Ascending aorta (tissue), 2 donors: ENCODE data around the gene ABL1. TPM values are rescaled to one million over a fixed set of nuclear protein-coding genes. Genes with fewer than 3 reads are reported as not detected.

Experiments
- DNase-seq, 2 donors: peaks; one replicate each; pipeline ENCODE4 v3.0.0-alpha.2; 2019; ENCODE audit warnings: low spot score in 2 of 2
- H3K27ac ChIP-seq, 2 donors: fragments of 200-600 bp; sonication (generic); one replicate each; pipeline ENCODE4 v1.5.1; 2016 to 2017; ENCODE audit warnings: mild to moderate bottlenecking in 1 of 2
- H3K27me3 ChIP-seq: fragments of 200-600 bp; sonication (generic); one replicate; pipeline ENCODE4 v1.5.1; 2017
- H3K36me3 ChIP-seq, 2 donors: fragments of 200-600 bp; sonication (generic); one replicate each; pipeline ENCODE4 v1.5.1; 2016
- H3K4me1 ChIP-seq, 2 donors: fragments of 200-600 bp; sonication (generic); one replicate each; pipeline ENCODE4 v1.5.1; 2016 to 2017; ENCODE audit warnings: mild to moderate bottlenecking in 1 of 2
- H3K4me3 ChIP-seq, 2 donors: fragments of 200-600 bp; sonication (generic); one replicate each; pipeline ENCODE4 v1.5.1; 2016 to 2017; ENCODE audit warnings: mild to moderate bottlenecking in 1 of 2
- H3K9me3 ChIP-seq, 2 donors: fragments of 200-600 bp; sonication (generic); one replicate each; pipeline ENCODE4 v1.5.1; 2016
- intact Hi-C: fragments of 100-400 bp; cut with DNase I; formaldehyde crosslinking; loops from one replicate; pipeline ENCODE4 v1.15.1; 2023
- total RNA-seq: library from RNA; depleted of rRNA; stranded (reverse); fragments of >200 nt; gene quantifications from one replicate; pipeline ENCODE4 v1.1.0, GENCODE V29; 2016
- TF ChIP-seq, protein P1 (sequence below), 3 experiments: fragments of 200-600 bp in 2 of 3; fragments of 450-650 bp in 1 of 3; sonication (generic) in 2 of 3; IDR thresholded peaks; one replicate each; pipeline ENCODE4 v1.5.1; 2016 to 2019; ENCODE audit warnings: antibody characterized with exemption in 3 of 3, mild to moderate bottlenecking in 1 of 3, moderate library complexity in 1 of 3

The ABL1 gene
- total RNA-seq, 1 donor from 2014 or later, result 99.1 TPM

DNA sequence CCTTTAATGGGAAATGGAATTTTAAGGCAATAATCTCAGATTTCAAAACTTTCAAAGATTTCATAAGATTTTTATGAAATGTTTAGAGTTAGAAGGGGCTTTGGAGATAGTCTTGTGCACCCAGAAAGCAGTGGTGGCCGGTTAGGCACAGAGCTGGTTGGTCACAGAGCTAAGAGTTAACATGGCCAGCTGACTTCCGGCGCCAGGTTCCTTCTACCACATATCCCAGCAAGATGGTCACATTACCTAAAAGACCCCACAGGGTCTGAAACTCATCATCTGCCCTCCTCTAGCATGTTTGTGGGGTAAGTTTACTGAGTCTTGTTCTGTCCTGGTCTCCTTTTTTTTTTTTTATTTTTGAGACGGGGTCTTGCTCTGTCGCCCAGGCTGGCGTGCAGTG lies 42.2 kb downstream of the ABL1 start:
- intact Hi-C loops, result no loop called here
- H3K4me3 ChIP-seq, result no peak overlapping the region
- H3K36me3 ChIP-seq, result peaks cover 83 to 85% of the 10 kb centered on the region in 2 donors
- H3K4me1 ChIP-seq, result peaks cover 0 to 19% of the 10 kb centered on the region in 2 donors
- no peaks in the 10 kb centered on the region for H3K27me3 ChIP-seq
- DNase-seq, result no peak
- TF ChIP-seq, protein P1, sequence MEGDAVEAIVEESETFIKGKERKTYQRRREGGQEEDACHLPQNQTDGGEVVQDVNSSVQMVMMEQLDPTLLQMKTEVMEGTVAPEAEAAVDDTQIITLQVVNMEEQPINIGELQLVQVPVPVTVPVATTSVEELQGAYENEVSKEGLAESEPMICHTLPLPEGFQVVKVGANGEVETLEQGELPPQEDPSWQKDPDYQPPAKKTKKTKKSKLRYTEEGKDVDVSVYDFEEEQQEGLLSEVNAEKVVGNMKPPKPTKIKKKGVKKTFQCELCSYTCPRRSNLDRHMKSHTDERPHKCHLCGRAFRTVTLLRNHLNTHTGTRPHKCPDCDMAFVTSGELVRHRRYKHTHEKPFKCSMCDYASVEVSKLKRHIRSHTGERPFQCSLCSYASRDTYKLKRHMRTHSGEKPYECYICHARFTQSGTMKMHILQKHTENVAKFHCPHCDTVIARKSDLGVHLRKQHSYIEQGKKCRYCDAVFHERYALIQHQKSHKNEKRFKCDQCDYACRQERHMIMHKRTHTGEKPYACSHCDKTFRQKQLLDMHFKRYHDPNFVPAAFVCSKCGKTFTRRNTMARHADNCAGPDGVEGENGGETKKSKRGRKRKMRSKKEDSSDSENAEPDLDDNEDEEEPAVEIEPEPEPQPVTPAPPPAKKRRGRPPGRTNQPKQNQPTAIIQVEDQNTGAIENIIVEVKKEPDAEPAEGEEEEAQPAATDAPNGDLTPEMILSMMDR (IDR thresholded peaks at IDR 0.05), result no peak
- no peaks in the 10 kb centered on the region for H3K9me3 ChIP-seq
- no peak overlapping the region for H3K27ac ChIP-seq

DNA sequence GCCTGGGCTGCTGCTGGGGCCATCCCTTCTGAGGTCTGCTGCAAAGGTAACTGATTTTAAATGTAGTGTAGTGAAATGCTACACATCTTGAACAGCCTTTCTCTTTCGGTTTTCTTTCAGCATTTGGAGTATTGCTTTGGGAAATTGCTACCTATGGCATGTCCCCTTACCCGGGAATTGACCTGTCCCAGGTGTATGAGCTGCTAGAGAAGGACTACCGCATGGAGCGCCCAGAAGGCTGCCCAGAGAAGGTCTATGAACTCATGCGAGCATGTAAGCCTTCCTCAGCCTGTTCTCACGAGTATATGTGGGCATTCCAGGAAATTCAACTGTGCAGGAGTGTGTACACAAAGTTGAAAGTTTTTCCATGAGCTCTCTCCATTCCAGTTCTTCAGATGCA lies 43.2 kb downstream of the ABL1 start:
- Histone ChIP-seq H3K4me3 (no peak overlapping the region), H3K9me3 (no peaks in the 10 kb centered on the region), H3K4me1 (peaks cover 0 to 11% of the 10 kb centered on the region in 2 donors), H3K27ac (no peak overlapping the region), H3K27me3 (no peaks in the 10 kb centered on the region), H3K36me3 (peaks cover 86% of the 10 kb centered on the region in 2 donors)
- no peak for DNase-seq
- intact Hi-C loops, result no loop called here
- TF ChIP-seq, protein P1 (IDR thresholded peaks at IDR 0.05), result no peak

DNA sequence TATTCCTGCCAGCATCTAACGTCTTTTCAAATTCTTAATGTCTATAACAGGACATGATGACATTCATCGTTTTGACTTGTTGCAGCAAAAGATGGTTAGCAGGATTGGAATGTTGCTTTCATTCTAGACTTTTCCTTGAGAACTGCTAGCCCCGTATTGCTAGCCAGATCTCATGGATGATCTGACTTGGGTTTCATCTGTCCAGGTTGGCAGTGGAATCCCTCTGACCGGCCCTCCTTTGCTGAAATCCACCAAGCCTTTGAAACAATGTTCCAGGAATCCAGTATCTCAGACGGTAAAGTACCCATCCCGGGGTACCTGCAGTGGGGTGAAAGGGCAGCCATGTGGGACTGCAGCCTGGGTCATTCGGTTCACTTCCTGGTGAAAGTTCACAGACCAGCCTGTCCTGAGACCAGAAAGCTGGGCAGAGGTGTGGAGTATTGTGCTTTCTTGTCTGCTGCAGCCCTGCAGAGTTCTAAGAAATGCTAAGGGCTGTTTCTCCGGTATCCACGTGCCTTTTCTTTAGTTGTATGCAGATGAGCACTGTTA lies 44.9 kb downstream of the ABL1 start:
- H3K36me3 ChIP-seq, result peaks cover 84 to 86% of the 10 kb centered on the region in 2 donors
- H3K9me3 ChIP-seq, result no peaks in the 10 kb centered on the region
- intact Hi-C loops, result no loop called here
- TF ChIP-seq, protein P1 (IDR thresholded peaks at IDR 0.05), result no peak
- H3K4me3 ChIP-seq, result no peak overlapping the region
- no peaks in the 10 kb centered on the region for H3K4me1 ChIP-seq
- no peak overlapping the region for H3K27ac ChIP-seq
- DNase-seq, result no peak
- H3K27me3 ChIP-seq, result no peaks in the 10 kb centered on the region

DNA sequence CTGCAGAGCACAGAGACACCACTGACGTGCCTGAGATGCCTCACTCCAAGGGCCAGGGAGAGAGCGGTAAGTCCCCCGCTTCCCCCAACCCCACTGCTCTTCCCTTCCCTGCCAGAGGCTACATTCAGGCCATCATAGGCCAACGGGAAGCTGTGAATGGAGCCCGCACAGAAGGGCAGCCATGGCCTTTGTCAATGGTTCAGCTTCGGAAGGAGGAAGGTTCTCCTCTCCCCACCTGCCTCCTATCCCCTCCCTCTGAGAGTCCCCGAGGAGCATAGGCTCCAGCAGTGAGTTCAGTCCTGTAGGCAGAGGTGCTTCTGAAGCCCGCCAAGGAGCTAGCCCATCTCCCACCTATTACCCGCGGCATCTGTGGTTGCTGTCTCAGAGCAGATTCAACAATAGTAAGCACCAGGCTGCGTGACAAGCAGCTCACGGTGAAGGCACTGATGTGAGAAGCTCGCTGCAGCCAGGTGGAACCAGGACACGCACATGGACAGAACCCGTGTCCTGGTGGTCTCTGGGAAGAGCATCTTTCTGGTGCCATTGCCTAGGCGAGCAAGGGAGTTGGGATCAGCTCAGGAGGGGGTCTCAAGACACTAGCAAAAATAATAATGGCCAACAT lies 45.7 kb downstream of the ABL1 start:
- Histone ChIP-seq H3K36me3 (peaks cover 84 to 86% of the 10 kb centered on the region in 2 donors), H3K27me3 (no peaks in the 10 kb centered on the region), H3K4me1 (no peaks in the 10 kb centered on the region), H3K9me3 (no peaks in the 10 kb centered on the region), H3K4me3 (no peak overlapping the region), H3K27ac (no peak overlapping the region)
- DNase-seq, result no peak
- intact Hi-C loops, result no loop called here
- TF ChIP-seq, protein P1 (IDR thresholded peaks at IDR 0.05), result no peak

DNA sequence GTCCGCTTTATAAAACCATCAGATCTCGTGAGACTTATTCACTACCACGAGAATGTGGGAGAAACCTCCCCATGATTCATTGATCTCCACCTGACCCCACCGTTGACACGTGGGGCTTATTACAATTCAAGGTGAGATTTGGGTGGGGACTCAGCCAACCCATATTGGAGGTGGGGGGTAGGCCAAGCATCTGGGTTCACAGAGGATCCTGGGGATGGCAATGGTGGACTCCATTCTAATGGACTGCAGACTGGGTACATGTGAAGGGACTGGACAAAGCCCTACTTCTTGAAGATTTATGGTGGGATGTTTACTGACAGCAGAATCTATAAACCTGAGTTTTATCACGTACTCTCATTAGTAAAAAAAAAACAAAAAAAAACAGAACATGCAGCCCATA lies 46.5 kb downstream of the ABL1 start:
- intact Hi-C loops, result no loop called here
- H3K27ac ChIP-seq, result no peak overlapping the region
- no peaks in the 10 kb centered on the region for H3K4me1 ChIP-seq
- no peak overlapping the region for H3K4me3 ChIP-seq
- no peak for DNase-seq
- no peaks in the 10 kb centered on the region for H3K27me3 ChIP-seq
- H3K36me3 ChIP-seq, result peaks cover 86% of the 10 kb centered on the region in 2 donors
- TF ChIP-seq, protein P1 (IDR thresholded peaks at IDR 0.05), result no peak
- H3K9me3 ChIP-seq, result no peaks in the 10 kb centered on the region
